Right atrium auricular region (tissue), 2 donors: ENCODE measurements around the gene GRIK4. TPM values are rescaled to one million over a fixed set of nuclear protein-coding genes. Genes with fewer than 3 reads are reported as not detected.

Source experiments
- DNase-seq: peaks from one replicate; pipeline ENCODE4 v3.0.0-alpha.2; 2019; ENCODE audit warnings: low spot score
- H3K27ac ChIP-seq, 2 donors: fragments of 200-600 bp; sonication (generic); 1 replicate in 1 of 2; 2 replicates in 1 of 2; pipeline ENCODE4 v1.5.1; 2016 to 2019
- H3K27me3 ChIP-seq, 2 donors: fragments of 200-600 bp; sonication (generic); one replicate each; pipeline versions ENCODE4 v1.5.1 to v1.6.0; 2017 to 2019
- H3K36me3 ChIP-seq: fragments of 200-600 bp; sonication (generic); one replicate; pipeline ENCODE4 v1.5.1; 2016
- H3K4me1 ChIP-seq, 2 donors: fragments of 200-600 bp; sonication (generic); one replicate each; pipeline versions ENCODE4 v1.5.1 to v1.6.0; 2017 to 2019
- H3K4me3 ChIP-seq, 2 donors: fragments of 200-600 bp; sonication (generic); 1 replicate in 1 of 2; 2 replicates in 1 of 2; pipeline ENCODE4 v1.5.1; 2017 to 2019; ENCODE audit warnings: mild to moderate bottlenecking in 1 of 2, moderate library complexity in 1 of 2
- H3K9me3 ChIP-seq, 2 donors: fragments of 200-600 bp; sonication (generic); one replicate each; pipeline ENCODE4 v1.5.1; 2019
- CTCF ChIP-seq, 2 donors: fragments of 200-600 bp; sonication (generic); IDR thresholded peaks; one replicate each; pipeline ENCODE4 v1.5.1; 2019; ENCODE audit warnings: antibody characterized with exemption in 2 of 2
- total RNA-seq, 2 donors: library from RNA; depleted of rRNA; stranded (reverse); fragments of >200 nt; gene quantifications; one replicate each; pipeline ENCODE4 v1.1.0, GENCODE V29; 2016

The GRIK4 gene
- total RNA-seq, 2 donors from 2014 or later, result 0.04 to 0.30 TPM

GRCh38 chr11:120556797-120557196 lies 45.2 kb downstream of the GRIK4 start:
- H3K4me3 ChIP-seq, result no peak overlapping the region
- H3K9me3 ChIP-seq, result no peaks in the 10 kb centered on the region
- no peak for TF ChIP-seq CTCF (IDR thresholded peaks at IDR 0.05)
- peaks cover 0 to 11% of the 10 kb centered on the region in 2 donors for H3K4me1 ChIP-seq
- DNase-seq, result no peak
- H3K27ac ChIP-seq, result no peak overlapping the region
- no peaks in the 10 kb centered on the region for H3K27me3 ChIP-seq
- no peaks in the 10 kb centered on the region for H3K36me3 ChIP-seq

- no peak overlapping the region for H3K27ac ChIP-seq
- TF ChIP-seq CTCF (IDR thresholded peaks at IDR 0.05), result no peak
- H3K4me3 ChIP-seq, result no peak overlapping the region
- no peaks in the 10 kb centered on the region for H3K9me3 ChIP-seq
- H3K4me1 ChIP-seq, result peaks cover 0 to 18% of the 10 kb centered on the region in 2 donors
- H3K27me3 ChIP-seq, result no peaks in the 10 kb centered on the region
- DNase-seq, result no peak
- H3K36me3 ChIP-seq, result no peaks in the 10 kb centered on the region
These were observed 47.3 kb downstream of the GRIK4 start for GRCh38 chr11:120558744-120559431.

- Histone ChIP-seq H3K4me3 (no peak overlapping the region), H3K36me3 (no peaks in the 10 kb centered on the region), H3K27ac (no peak overlapping the region), H3K4me1 (peaks cover 0 to 40% of the 10 kb centered on the region in 2 donors), H3K9me3 (no peaks in the 10 kb centered on the region), H3K27me3 (no peaks in the 10 kb centered on the region)
- no peak for DNase-seq
- no peak for TF ChIP-seq CTCF (IDR thresholded peaks at IDR 0.05)
These were observed 49.7 kb downstream of the GRIK4 start for GRCh38 chr11:120561286-120561685.

GRCh38 chr11:120562806-120563425 lies 51.4 kb downstream of the GRIK4 start:
- H3K4me3 ChIP-seq, result no peak overlapping the region
- H3K36me3 ChIP-seq, result no peaks in the 10 kb centered on the region
- no peaks in the 10 kb centered on the region for H3K27me3 ChIP-seq
- H3K9me3 ChIP-seq, result no peaks in the 10 kb centered on the region
- no peak for TF ChIP-seq CTCF (IDR thresholded peaks at IDR 0.05)
- H3K4me1 ChIP-seq, result peaks cover 0 to 41% of the 10 kb centered on the region in 2 donors
- no peak for DNase-seq
- H3K27ac ChIP-seq, result peak overlapping the region; percentile 14 to 68

GRCh38 chr11:120563703-120564572 lies 52.4 kb downstream of the GRIK4 start:
- no peak for DNase-seq
- Histone ChIP-seq H3K4me1 (peaks cover 0 to 39% of the 10 kb centered on the region in 2 donors), H3K27ac (peak overlapping the region; percentile 14 to 68), H3K36me3 (no peaks in the 10 kb centered on the region), H3K27me3 (no peaks in the 10 kb centered on the region), H3K4me3 (peak overlapping the region; percentile 35 to 51), H3K9me3 (no peaks in the 10 kb centered on the region)
- TF ChIP-seq CTCF (IDR thresholded peaks at IDR 0.05), result no peak
